Skin epidermis (tissue), 12 donors: Measurements from ENCODE around the gene SGIP1.

Experiments used
- H3K27ac ChIP-seq, 21 experiments: fragments of 200-600 bp; sonication (generic) in 11 of 21; one replicate each; pipeline ENCODE4 v1.5.0; 2020; ENCODE audit warnings: mild to moderate bottlenecking in 3 of 21, inconsistent platforms in 2 of 21, moderate library complexity in 2 of 21
- H3K4me3 ChIP-seq, 7 experiments: fragments of 200-600 bp; sonication (generic) in 2 of 7; one replicate each; pipeline ENCODE4 v1.5.0; 2020; ENCODE audit warnings: inconsistent platforms in 2 of 7, mild to moderate bottlenecking in 2 of 7, moderate library complexity in 1 of 7

SGIP1 gene

GRCh38 chr1:66745451-66745850 lies 211.5 kb downstream of the SGIP1 start:
- Histone ChIP-seq H3K27ac (no peak overlapping the region), H3K4me3 (no peak overlapping the region)

- H3K27ac ChIP-seq, result no peak overlapping the region
- H3K4me3 ChIP-seq, result no peak overlapping the region
These were observed 213.5 kb downstream of the SGIP1 start for GRCh38 chr1:66747501-66747900.

DNA sequence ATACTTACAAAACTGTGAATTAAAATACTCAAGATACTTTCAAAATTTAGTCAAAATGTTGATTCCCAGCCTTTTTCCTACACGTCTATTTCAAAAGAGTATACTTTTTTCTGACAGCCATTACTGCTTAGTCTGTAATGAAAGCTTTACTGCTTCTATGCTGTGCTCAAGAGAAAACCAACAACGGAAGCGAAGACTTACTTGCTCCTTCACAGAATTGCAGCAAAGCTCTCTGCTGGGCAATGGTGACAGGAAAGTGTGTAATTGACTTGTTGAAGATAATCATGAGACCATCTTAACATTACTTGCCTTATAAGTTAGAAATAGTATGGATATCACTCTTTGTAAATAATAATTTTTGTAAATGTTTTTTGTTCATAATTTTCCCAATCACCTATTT lies 216.6 kb downstream of the SGIP1 start:
- Histone ChIP-seq H3K4me3 (no peak overlapping the region), H3K27ac (no peak overlapping the region)

- H3K4me3 ChIP-seq, result no peak overlapping the region
- no peak overlapping the region for H3K27ac ChIP-seq
These were observed 217.2 kb downstream of the SGIP1 start for GRCh38 chr1:66751160-66751559.

DNA sequence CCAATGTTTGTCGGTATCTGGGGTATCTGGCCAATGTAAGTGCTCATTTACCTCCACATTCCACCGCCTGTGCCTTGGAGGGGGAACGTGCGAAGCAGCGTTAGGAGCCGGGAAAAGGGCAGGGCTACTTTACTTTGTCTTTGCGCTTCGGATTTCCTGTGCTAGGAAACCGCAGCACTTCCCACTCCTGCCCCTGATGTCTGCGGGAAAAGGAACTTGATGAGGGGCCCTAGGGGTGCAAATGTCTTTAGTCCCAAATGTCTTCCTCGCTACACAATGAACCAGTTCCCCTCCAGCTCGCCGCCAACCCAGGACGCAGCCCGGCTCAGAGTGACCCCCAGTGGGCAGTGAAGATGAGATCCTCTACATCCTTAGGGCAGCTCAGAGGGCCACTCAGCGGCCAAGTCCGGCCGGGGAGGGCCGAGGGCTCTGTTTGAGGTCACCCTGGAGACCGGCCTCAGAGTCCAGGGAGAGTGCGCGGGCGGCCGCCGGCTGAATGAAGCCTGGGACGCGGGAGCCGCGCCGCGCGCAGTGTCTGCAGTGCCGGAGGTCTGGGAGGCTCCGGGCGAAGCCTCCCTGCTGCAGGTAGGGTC lies 218.1 kb downstream of the SGIP1 start, which contains the start of gene DYNLT5:
TSS of gene DYNLT5 (plus strand) at position 460 of the 593 bp plus-strand sequence. CDS start 2,200 bp downstream, outside the sequence.
- Histone ChIP-seq H3K4me3 (peak within 1 kb of the TSS; percentile 20 to 39 (median 32)), H3K27ac (peak within 1 kb of the TSS in 6 of 21 experiments; percentile 4 to 30 (median 18))

- Histone ChIP-seq H3K27ac (peak overlapping the region in 3 of 21 experiments; percentile 20 to 30 (median 21)), H3K4me3 (peak overlapping the region; percentile 20 to 39 (median 32))
These were observed 218.9 kb downstream of the SGIP1 start for GRCh38 chr1:66752671-66753371.

DNA sequence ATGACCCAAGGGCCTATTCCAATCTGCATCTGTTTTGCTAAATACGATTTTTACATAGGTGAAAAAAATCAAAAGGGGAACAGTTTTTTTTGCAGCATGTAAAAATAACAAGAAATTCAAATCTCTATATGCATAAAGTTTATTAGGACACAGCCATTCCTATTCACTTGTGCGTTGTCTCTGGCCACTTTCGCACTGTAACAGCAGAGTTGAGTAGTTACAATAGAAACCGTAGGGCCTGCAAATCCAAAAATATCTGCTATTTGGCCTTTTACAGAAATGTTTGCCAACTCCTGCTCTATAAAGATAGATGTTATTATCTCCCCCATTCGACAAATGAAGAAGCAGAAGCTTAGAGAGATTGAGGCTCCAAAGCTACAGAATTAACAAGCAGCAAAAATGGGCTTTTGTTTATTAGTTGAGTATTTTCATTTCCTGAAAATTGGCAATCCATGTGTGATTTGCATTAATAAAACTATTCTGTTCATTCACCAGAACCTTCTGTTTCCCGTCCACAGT lies 223.8 kb downstream of the SGIP1 start:
- H3K4me3 ChIP-seq, result no peak overlapping the region
- no peak overlapping the region for H3K27ac ChIP-seq

GRCh38 chr1:66758241-66758755 lies 224.3 kb downstream of the SGIP1 start:
- no peak overlapping the region for H3K4me3 ChIP-seq
- H3K27ac ChIP-seq, result no peak overlapping the region

GRCh38 chr1:66760506-66760905 lies 226.6 kb downstream of the SGIP1 start:
- H3K4me3 ChIP-seq, result no peak overlapping the region
- H3K27ac ChIP-seq, result no peak overlapping the region

DNA sequence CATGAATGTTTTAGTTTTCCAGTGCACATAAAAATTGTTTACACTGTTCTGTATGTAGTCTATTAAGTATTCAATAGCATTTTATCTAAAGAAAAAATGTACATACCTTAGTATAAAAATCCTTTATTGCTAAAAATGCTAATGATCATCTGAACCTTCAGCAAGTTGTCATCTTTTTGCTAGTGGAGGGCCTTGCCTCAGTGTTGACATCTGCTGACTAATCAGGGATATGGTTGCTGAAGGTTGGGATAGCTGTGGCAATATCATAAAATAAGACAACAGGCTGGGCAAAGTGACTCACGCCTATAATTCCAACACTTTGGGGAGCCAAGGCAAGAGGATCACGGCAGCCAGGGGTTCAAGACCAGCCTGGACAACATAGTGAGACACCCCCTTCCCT lies 227.3 kb downstream of the SGIP1 start:
- H3K4me3 ChIP-seq, result no peak overlapping the region
- H3K27ac ChIP-seq, result no peak overlapping the region

DNA sequence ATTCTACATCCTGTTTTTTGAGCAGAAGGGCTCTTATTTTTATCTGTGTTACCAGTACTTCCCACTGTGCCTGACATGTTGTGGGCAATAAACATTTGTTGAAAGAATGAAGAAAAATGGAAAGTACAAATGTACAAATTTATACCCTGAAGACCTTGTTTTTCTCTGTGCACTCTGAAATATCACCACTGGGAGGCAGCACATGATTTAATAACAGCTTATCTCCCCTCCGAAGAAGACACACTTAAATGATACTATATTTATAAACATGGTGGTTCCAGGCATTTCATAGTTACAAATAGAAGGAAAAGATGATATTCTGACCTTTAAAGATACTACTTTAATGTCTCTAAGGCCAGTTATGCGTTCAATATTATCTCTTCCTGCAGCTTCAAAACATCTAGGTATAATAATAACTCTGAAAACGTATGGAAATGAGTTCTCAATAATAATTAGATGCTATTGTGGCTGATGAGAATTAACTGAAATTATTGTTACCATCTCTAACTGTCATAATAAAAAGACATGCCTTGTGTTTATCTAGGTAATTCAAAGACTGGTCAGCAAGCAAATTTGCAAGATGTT lies 231.1 kb downstream of the SGIP1 start:
- no peak overlapping the region for H3K4me3 ChIP-seq
- H3K27ac ChIP-seq, result no peak overlapping the region

DNA sequence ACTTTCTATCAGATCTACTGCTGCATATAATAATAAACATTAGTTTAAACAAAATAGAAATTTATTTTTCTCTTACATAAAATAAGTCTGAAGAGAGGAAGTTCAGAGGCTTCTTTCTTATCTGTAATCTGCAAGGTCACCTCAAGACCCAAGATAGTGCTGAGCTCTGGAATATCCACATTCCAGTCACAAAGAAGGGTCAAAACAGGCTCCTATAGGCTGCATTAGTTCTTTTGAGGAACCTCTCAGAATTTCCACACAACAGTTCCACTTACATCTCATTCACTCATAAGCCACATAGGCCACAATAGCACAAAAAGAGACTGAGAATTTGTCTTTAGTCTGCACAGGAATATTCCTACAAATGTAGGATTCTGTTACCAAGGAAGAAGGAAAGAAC lies 233.7 kb downstream of the SGIP1 start:
- Histone ChIP-seq H3K4me3 (no peak overlapping the region), H3K27ac (no peak overlapping the region)

DNA sequence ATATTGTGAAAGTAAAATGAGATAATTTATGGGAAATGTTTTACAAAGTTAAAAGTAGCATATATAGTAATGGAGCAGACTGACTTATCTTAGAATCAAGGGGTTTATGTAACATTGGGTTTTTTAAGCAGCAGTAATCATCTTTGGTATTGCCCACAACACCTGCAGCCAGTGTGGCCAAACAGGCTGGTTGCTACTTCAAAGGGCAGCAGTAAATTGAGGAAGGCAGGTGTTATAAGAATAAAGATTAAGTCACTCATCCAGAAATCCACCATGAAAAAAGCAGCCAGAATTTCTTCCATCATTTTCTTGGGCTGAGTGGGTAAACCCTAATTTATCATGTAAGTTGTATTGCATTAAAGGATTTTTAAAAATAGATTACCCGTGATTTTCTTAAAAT lies 235.0 kb downstream of the SGIP1 start:
- no peak overlapping the region for H3K4me3 ChIP-seq
- no peak overlapping the region for H3K27ac ChIP-seq

DNA sequence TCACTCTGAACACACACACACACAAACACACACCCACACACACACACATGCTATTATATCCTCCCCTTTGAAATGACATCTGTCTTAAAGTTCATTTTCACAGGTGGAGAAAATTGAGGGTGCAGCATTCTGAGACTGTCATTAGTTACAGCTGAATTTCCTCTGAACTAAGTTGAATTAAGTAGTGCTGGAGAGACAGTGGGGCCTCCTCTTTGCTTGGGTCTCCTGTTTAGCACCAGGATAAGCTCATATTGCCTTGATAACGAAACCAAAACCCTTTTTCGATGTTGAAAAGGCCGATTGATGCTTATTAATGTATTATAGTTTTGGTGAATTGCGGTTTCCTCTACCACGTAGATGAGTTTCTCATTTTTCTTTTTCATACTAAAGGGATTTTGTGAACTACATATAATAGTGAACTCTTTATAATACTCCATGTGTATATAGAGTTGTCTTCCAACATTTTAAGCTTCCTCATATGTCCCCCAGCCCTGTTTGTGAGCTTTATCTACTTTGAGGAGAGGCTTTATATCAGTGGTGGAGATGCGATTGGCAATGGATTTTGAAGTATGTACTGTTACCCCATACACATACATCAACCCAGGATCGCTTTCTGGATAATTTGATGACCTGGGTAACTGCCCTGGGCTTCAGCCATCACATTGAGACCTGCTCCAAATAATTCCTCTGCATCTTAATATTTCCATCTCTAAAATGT lies 235.7 kb downstream of the SGIP1 start:
- H3K4me3 ChIP-seq, result no peak overlapping the region
- no peak overlapping the region for H3K27ac ChIP-seq

DNA sequence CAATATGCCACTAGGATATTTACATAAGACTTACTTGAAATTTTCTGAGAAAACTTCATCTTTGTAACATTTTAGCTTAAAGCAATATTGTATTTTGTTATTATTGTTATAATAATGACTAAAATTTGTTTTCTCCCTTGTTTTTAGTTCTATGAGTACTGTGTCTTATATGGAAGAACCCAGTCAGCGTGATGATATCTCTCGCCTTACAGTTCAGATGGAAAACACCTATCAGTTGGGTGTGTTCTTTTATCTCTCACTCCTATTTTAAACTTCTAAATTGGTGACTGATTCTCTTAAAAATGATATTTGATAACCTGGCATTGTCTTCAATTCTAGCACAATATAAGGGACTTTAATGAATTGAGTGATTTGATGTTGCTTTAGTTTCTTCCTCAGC lies 236.3 kb downstream of the SGIP1 start:
- Histone ChIP-seq H3K27ac (no peak overlapping the region), H3K4me3 (no peak overlapping the region)

DNA sequence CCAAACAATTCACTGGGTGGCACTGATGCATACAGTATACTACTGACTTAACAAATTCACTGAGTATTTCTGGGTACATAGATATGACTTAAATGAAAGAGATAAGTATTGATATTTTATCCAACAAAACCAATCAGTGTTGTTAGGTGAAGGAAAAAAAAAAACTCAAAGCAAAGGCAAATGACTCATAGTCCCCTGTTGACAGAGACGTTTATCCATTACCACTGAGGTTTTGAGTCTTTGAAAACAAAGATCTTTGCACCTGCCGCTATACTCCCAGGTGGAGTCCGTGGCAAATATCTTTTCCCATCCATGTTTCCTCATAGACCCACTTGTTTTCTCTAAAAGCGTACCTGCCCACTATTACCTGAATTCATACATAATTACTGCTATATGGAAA lies 236.7 kb downstream of the SGIP1 start:
- no peak overlapping the region for H3K4me3 ChIP-seq
- H3K27ac ChIP-seq, result no peak overlapping the region

GRCh38 chr1:66773227-66773626 lies 239.3 kb downstream of the SGIP1 start:
- no peak overlapping the region for H3K4me3 ChIP-seq
- H3K27ac ChIP-seq, result no peak overlapping the region

DNA sequence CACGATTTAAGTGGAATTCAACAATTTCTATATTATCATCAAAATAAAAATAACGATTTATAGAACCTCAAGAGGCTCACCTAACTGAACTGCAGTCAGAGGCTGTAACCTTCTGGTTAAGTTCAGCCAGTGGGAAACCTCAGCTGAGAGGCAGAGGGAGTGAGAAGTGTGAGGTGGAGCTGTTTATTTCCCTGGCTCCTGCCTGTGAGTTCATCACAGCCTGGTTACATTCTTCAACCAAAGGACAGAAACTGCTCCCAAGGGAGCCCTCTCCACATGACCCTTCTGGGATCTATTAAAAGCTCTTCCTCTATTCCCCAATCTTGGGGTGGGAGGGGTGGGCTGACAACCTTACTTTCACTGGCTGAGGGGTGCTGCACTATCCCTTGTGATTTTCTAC lies 240.5 kb downstream of the SGIP1 start:
- Histone ChIP-seq H3K4me3 (no peak overlapping the region), H3K27ac (no peak overlapping the region)

GRCh38 chr1:66775646-66776045 lies 241.7 kb downstream of the SGIP1 start:
- H3K4me3 ChIP-seq, result no peak overlapping the region
- no peak overlapping the region for H3K27ac ChIP-seq

DNA sequence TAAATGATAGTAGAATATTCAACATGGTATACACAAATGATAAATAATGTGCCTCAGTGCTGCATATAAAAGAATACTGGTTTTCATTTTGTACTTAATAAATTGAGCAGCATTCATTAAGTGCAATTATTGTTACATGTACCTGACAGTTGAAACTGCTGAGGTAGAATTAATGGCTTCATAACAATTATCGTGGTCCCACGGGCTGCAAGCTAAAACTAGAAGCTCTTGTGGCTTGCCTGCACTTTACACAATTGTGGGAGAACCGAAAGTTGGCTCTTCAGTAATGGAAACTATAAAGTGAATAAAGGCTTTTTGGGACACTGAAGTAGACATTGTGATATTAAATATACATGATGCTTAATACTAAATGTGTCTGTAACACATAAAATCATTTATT lies 243.9 kb downstream of the SGIP1 start:
- no peak overlapping the region for H3K27ac ChIP-seq
- H3K4me3 ChIP-seq, result no peak overlapping the region
